GM21576 (cell line): ENCODE data around the gene SCEL.

Experiments used
- ATAC-seq: cut with Tn5 transposase; IDR thresholded peaks from one replicate; pipeline ENCODE4 v1.9.1; 2021; ENCODE audit warnings: mild to moderate bottlenecking, moderate library complexity; ENCODE audit not compliant: unreplicated experiment

SCEL gene

GRCh38 chr13:77555246-77555645 is 19.7 kb downstream of the SCEL start:
- ATAC-seq, result no peak

GRCh38 chr13:77558016-77558415 is 22.5 kb downstream of the SCEL start:
- no peak for ATAC-seq

GRCh38 chr13:77563111-77563510 is 27.6 kb downstream of the SCEL start:
- ATAC-seq, result no peak

- ATAC-seq, result peak; percentile 67
Measured at GRCh38 chr13:77565635-77566034, 30.1 kb downstream of the SCEL start.

- no peak for ATAC-seq
Measured at GRCh38 chr13:77571956-77572355, 36.5 kb downstream of the SCEL start.

GRCh38 chr13:77574096-77574495 is 38.6 kb downstream of the SCEL start:
- ATAC-seq, result no peak

GRCh38 chr13:77579959-77580358 is 44.5 kb downstream of the SCEL start:
- ATAC-seq, result no peak

- no peak for ATAC-seq
Measured at GRCh38 chr13:77580748-77581147, 45.2 kb downstream of the SCEL start.

GRCh38 chr13:77583581-77583980 is 48.1 kb downstream of the SCEL start:
- no peak for ATAC-seq

- no peak for ATAC-seq
Measured at GRCh38 chr13:77584106-77584505, 48.6 kb downstream of the SCEL start.

- ATAC-seq, result no peak
Measured at GRCh38 chr13:77595166-77595810, 59.8 kb downstream of the SCEL start.

- no peak for ATAC-seq
Measured at GRCh38 chr13:77596777-77597176, 61.3 kb downstream of the SCEL start.

- ATAC-seq, result no peak
Measured at GRCh38 chr13:77599351-77599750, 63.8 kb downstream of the SCEL start.

GRCh38 chr13:77600701-77601100 is 65.2 kb downstream of the SCEL start:
- no peak for ATAC-seq

GRCh38 chr13:77611068-77611467 is 75.6 kb downstream of the SCEL start:
- ATAC-seq, result no peak

- ATAC-seq, result no peak
Measured at GRCh38 chr13:77616027-77616426, 80.5 kb downstream of the SCEL start.

GRCh38 chr13:77619655-77620054 is 84.1 kb downstream of the SCEL start:
- no peak for ATAC-seq

GRCh38 chr13:77620138-77620537 is 84.6 kb downstream of the SCEL start:
- ATAC-seq, result no peak

- ATAC-seq, result no peak
Measured at GRCh38 chr13:77623806-77624205, 88.3 kb downstream of the SCEL start.

- no peak for ATAC-seq
Measured at GRCh38 chr13:77628170-77628569, 92.7 kb downstream of the SCEL start.

GRCh38 chr13:77637588-77637987 is 102.1 kb downstream of the SCEL start:
- no peak for ATAC-seq

GRCh38 chr13:77650409-77650808 is 114.9 kb downstream of the SCEL start:
- ATAC-seq, result no peak

GRCh38 chr13:77653301-77653700 is 117.8 kb downstream of the SCEL start:
- no peak for ATAC-seq
